PC-3 (cell line): ENCODE measurements around the gene STIMATE.

Source experiments
- EZH2 ChIP-seq: fragments of 300-600 bp; sonication (generic); IDR thresholded peaks from one replicate; pipeline ENCODE4 v1.6.1; 2017; ENCODE audit warnings: antibody characterized with exemption, mild to moderate bottlenecking, low read length; ENCODE audit not compliant: unreplicated experiment
- TF ChIP-seq, protein P1 (sequence below): fragments of 300-600 bp; sonication (generic); conservative IDR thresholded peaks from 2 replicates; pipeline ENCODE4 v1.5.1; 2017; ENCODE audit warnings: antibody characterized with exemption, low read depth, mild to moderate bottlenecking, low read length

- TF ChIP-seq, protein P1, sequence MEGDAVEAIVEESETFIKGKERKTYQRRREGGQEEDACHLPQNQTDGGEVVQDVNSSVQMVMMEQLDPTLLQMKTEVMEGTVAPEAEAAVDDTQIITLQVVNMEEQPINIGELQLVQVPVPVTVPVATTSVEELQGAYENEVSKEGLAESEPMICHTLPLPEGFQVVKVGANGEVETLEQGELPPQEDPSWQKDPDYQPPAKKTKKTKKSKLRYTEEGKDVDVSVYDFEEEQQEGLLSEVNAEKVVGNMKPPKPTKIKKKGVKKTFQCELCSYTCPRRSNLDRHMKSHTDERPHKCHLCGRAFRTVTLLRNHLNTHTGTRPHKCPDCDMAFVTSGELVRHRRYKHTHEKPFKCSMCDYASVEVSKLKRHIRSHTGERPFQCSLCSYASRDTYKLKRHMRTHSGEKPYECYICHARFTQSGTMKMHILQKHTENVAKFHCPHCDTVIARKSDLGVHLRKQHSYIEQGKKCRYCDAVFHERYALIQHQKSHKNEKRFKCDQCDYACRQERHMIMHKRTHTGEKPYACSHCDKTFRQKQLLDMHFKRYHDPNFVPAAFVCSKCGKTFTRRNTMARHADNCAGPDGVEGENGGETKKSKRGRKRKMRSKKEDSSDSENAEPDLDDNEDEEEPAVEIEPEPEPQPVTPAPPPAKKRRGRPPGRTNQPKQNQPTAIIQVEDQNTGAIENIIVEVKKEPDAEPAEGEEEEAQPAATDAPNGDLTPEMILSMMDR, result no peak
- TF ChIP-seq EZH2, result no peak
Measured at GRCh38 chr3:52890735-52891134, 6.6 kb downstream of the STIMATE start.
